Activated CD8-positive, alpha-beta memory T cell treated with anti-CD3 and anti-CD28 coated beads, Interleukin-2, amount 50 U/mL, for 1 hour (primary cell): ENCODE results near the gene CA12.
"Not testable (repeated sequence)": the region's sequence is repeated elsewhere in the genome, so short reads cannot be mapped to it uniquely, and the experiment has no call there.

Experiments used
- DNase-seq: peaks from one replicate; pipeline ENCODE4 v3.0.0-alpha.2; 2020; ENCODE audit errors: extremely low read depth

The CA12 gene

GRCh38 chr15:63358241-63359029, 23.2 kb downstream of the CA12 start:
- no peak for DNase-seq

- DNase-seq, result no peak
Observed at GRCh38 chr15:63357731-63358130, 23.9 kb downstream of the CA12 start.

GRCh38 chr15:63357061-63357460, 24.6 kb downstream of the CA12 start:
- no peak for DNase-seq

- no peak for DNase-seq
Observed at GRCh38 chr15:63354821-63355650, 26.6 kb downstream of the CA12 start.

- no peak for DNase-seq
Observed at GRCh38 chr15:63353887-63354286, 27.8 kb downstream of the CA12 start.

- DNase-seq, result no peak
Observed at GRCh38 chr15:63353261-63353660, 28.4 kb downstream of the CA12 start.

- DNase-seq, result no peak
Observed at GRCh38 chr15:63352808-63353207, 28.8 kb downstream of the CA12 start.

- DNase-seq, result no peak
Observed at GRCh38 chr15:63351170-63351569, 30.5 kb downstream of the CA12 start.

- no peak for DNase-seq
Observed at GRCh38 chr15:63350178-63350621, 31.4 kb downstream of the CA12 start.

- DNase-seq, result no peak
Observed at GRCh38 chr15:63349621-63350020, 32.0 kb downstream of the CA12 start.

- no peak for DNase-seq
Observed at GRCh38 chr15:63349156-63349555, 32.5 kb downstream of the CA12 start.

- DNase-seq, result no peak
Observed at GRCh38 chr15:63348392-63348791, 33.3 kb downstream of the CA12 start.

GRCh38 chr15:63347074-63347857, 34.4 kb downstream of the CA12 start:
- DNase-seq, result no peak

GRCh38 chr15:63345391-63345752, 36.3 kb downstream of the CA12 start:
- no peak for DNase-seq

GRCh38 chr15:63344731-63345390, 36.8 kb downstream of the CA12 start:
- DNase-seq, result no peak

- not testable (repeated sequence) for DNase-seq
Observed at GRCh38 chr15:63342996-63343562, 38.6 kb downstream of the CA12 start.

- no peak for DNase-seq
Observed at GRCh38 chr15:63341898-63342297, 39.7 kb downstream of the CA12 start.

- no peak for DNase-seq
Observed at GRCh38 chr15:63340878-63341277, 40.8 kb downstream of the CA12 start.

- DNase-seq, result no peak
Observed at GRCh38 chr15:63340353-63340752, 41.3 kb downstream of the CA12 start.

- DNase-seq, result no peak
Observed at GRCh38 chr15:63339836-63340235, 41.8 kb downstream of the CA12 start.

- DNase-seq, result no peak
Observed at GRCh38 chr15:63339006-63339766, 42.5 kb downstream of the CA12 start.
